Spleen (tissue), 11 donors: ENCODE results near the gene LINGO4. TPM values are rescaled to one million over a fixed set of nuclear protein-coding genes. Genes with fewer than 3 reads are reported as not detected.
A peak's percentile ranks its signal among the peaks of the same experiment; 100 is the strongest.
"Not testable (repeated sequence)": the region's sequence is repeated elsewhere in the genome, so short reads cannot be mapped to it uniquely, and the experiment has no call there.

Source experiments
- DNase-seq: peaks from one replicate; pipeline ENCODE4 v3.0.0-alpha.2; 2020
- H3K27ac ChIP-seq, 8 donors: fragments of 200-600 bp; sonication (generic) in 7 of 8; 1 replicate in 4 of 8; 2 replicates in 4 of 8; pipeline versions ENCODE4 v1.5.0 to v1.8.0; 2016 to 2021; ENCODE audit warnings: inconsistent platforms in 4 of 8, mild to moderate bottlenecking in 4 of 8, moderate library complexity in 1 of 8
- H3K27me3 ChIP-seq, 7 donors: fragments of 200-600 bp; sonication (generic) in 6 of 7; replicated peaks in 1 of 7; 1 replicate in 4 of 7; 2 replicates in 3 of 7; pipeline versions ENCODE4 v1.5.0 to v1.8.0; 2016 to 2021; ENCODE audit warnings: inconsistent platforms in 3 of 7, mild to moderate bottlenecking in 1 of 7
- H3K36me3 ChIP-seq, 6 donors: fragments of 200-600 bp; sonication (generic) in 5 of 6; 1 replicate in 4 of 6; 2 replicates in 2 of 6; pipeline versions ENCODE4 v1.5.0 to v1.8.0; 2016 to 2021; ENCODE audit warnings: inconsistent platforms in 2 of 6
- H3K4me1 ChIP-seq, 6 donors: fragments of 200-600 bp; sonication (generic) in 5 of 6; 1 replicate in 3 of 6; 2 replicates in 3 of 6; pipeline versions ENCODE4 v1.5.0 to v1.8.0; 2016 to 2021; ENCODE audit warnings: inconsistent platforms in 3 of 6
- H3K4me3 ChIP-seq, 8 donors: fragments of 200-600 bp; sonication (generic) in 7 of 8; 1 replicate in 4 of 8; 2 replicates in 4 of 8; pipeline versions ENCODE4 v1.5.0 to v1.8.0; 2016 to 2021; ENCODE audit warnings: inconsistent platforms in 4 of 8, mild to moderate bottlenecking in 4 of 8, moderate library complexity in 2 of 8
- H3K9me3 ChIP-seq, 8 donors: fragments of 200-600 bp; sonication (generic) in 7 of 8; 1 replicate in 4 of 8; 2 replicates in 4 of 8; pipeline versions ENCODE4 v1.5.0 to v1.8.0; 2016 to 2021; ENCODE audit warnings: inconsistent platforms in 4 of 8
- CTCF ChIP-seq, 11 experiments: fragments of 200-600 bp in 7 of 11; fragments of 450-650 bp in 4 of 11; sonication (generic) in 4 of 11; IDR thresholded peaks in 8 of 11; conservative IDR thresholded peaks in 3 of 11; 1 replicate in 7 of 11; 2 replicates in 4 of 11; pipeline versions ENCODE4 v1.4.0 to v1.8.0; 2016 to 2021; ENCODE audit warnings: antibody characterized with exemption in 11 of 11, inconsistent platforms in 4 of 11, mild to moderate bottlenecking in 1 of 11
- POLR2A ChIP-seq, 3 donors: fragments of 450-650 bp; IDR thresholded peaks; one replicate each; pipeline ENCODE4 v1.5.1; 2017; ENCODE audit warnings: antibody characterized with exemption in 3 of 3, mild to moderate bottlenecking in 1 of 3
- POLR2AphosphoS5 ChIP-seq, 3 donors: sonication (generic); formaldehyde crosslinking; IDR thresholded peaks; one replicate each; pipeline ENCODE4 v1.5.1; 2017; ENCODE audit warnings: antibody characterized with exemption in 3 of 3
- WGBS, 5 donors: extraction: QIAGEN DNeasy Blood & Tissue Kit in 3 of 5; methylation state at CpG; one replicate each; pipeline versions ENCODE4 v1.1.5 to v1.1.7; 2013 to 2018; 5-methylcytosine and 5-hydroxymethylcytosine counted together
- intact Hi-C: fragments of 100-400 bp; cut with DNase I; formaldehyde crosslinking; loops from one replicate; pipeline ENCODE4 v1.15.0; 2023; ENCODE audit warnings: low total_unique reads
- polyA plus RNA-seq, 3 donors: library from polyadenylated mRNA; stranded (reverse); fragments of 200-250 nt; gene quantifications; one replicate each; pipeline ENCODE4 v1.2.1, GENCODE V29; 2013
- total RNA-seq, 7 donors: library from RNA; depleted of rRNA in 3 of 7; stranded (reverse); fragments of >200 nt in 3 of 7; fragmentation: NEBNext Ultra II Directional in 4 of 7; extraction: Animal tissue kit (Norgen Biotek cat#: 25700) in 4 of 7; gene quantifications; one replicate each; pipeline versions ENCODE4 v1.1.0 to v1.2.1, GENCODE V29; 2016 to 2021
- donor health status: healthy with polysubstance abuse.
- donor health status: DM: no; HTN: no; CAD: no; lungs with moderate emphysema.
- donor health status: DM: no; HTN: no; CAD: no.
- donor health status: Bipolar disorder and iron deficiency.
- donor health status: healthy.
- donor health status: DM: no; HTN: no; CAD: no.
- donor health status: DM: yes; HTN: yes; CAD: no.

Gene LINGO4
- total and polyA plus RNA-seq, 10 donors = 0.04 to 0.36 (median 0.18) TPM; not detected in 4

GRCh38 chr1:151774256-151774922, 30.8 kb downstream of the LINGO4 start:
- DNase-seq = no peak
- peaks cover 0 to 67% (median 40%) of the 10 kb centered on the region in 6 donors for H3K36me3 ChIP-seq
- H3K9me3 ChIP-seq = no peaks in the 10 kb centered on the region
- no peaks in the 10 kb centered on the region for H3K27me3 ChIP-seq
- H3K4me3 ChIP-seq = no peak overlapping the region
- no peak for TF ChIP-seq CTCF (IDR thresholded peaks at IDR 0.05 in 8 of 11, conservative IDR thresholded peaks at IDR 0.05 in 3 of 11)
- TF ChIP-seq POLR2A (IDR thresholded peaks at IDR 0.05) = no peak
- TF ChIP-seq POLR2AphosphoS5 (IDR thresholded peaks at IDR 0.05) = no peak
- no peaks in the 10 kb centered on the region for H3K4me1 ChIP-seq
- intact Hi-C loops = no loop called here
- 64 to 84% (median 79%) methylated on average over 3 of the region's 3 CpGs for WGBS, 5 donors
- no peak overlapping the region for H3K27ac ChIP-seq

GRCh38 chr1:151773702-151774101, 31.5 kb downstream of the LINGO4 start:
- DNase-seq = no peak
- WGBS, 5 donors = 81 to 92% (median 82%) methylated on average over 5 of the region's 5 CpGs
- Histone ChIP-seq H3K9me3 (no peaks in the 10 kb centered on the region), H3K36me3 (peaks cover 0 to 61% (median 35%) of the 10 kb centered on the region in 6 donors), H3K27me3 (no peaks in the 10 kb centered on the region), H3K4me1 (no peaks in the 10 kb centered on the region), H3K27ac (no peak overlapping the region), H3K4me3 (no peak overlapping the region)
- TF ChIP-seq CTCF (IDR thresholded peaks at IDR 0.05 in 8 of 11, conservative IDR thresholded peaks at IDR 0.05 in 3 of 11) (no peak), POLR2A (IDR thresholded peaks at IDR 0.05) (no peak), POLR2AphosphoS5 (IDR thresholded peaks at IDR 0.05) (no peak)
- intact Hi-C loops = no loop called here

- H3K9me3 ChIP-seq, H3K4me3 ChIP-seq, H3K27ac ChIP-seq, DNase-seq, H3K4me1 ChIP-seq, H3K27me3 ChIP-seq, intact Hi-C loops: not testable (repeated sequence)
- peaks cover 0 to 16% (median 8%) of the 10 kb centered on the region in 6 donors for H3K36me3 ChIP-seq
- 60 to 93% (median 89%) methylated on average over 1 to 34 of the region's 34 CpGs for WGBS, 5 donors
Measured at GRCh38 chr1:151769270-151769669, 35.9 kb downstream of the LINGO4 start.

- H3K36me3 ChIP-seq, H3K27me3 ChIP-seq, H3K4me3 ChIP-seq, intact Hi-C loops, H3K9me3 ChIP-seq, H3K27ac ChIP-seq, DNase-seq, H3K4me1 ChIP-seq: not testable (repeated sequence)
- 32 to 79% (median 68%) methylated on average over 2 to 4 of the region's 7 CpGs for WGBS, 5 donors
Measured at GRCh38 chr1:151768351-151769066, 36.7 kb downstream of the LINGO4 start.

- Histone ChIP-seq H3K4me1 (peaks cover 9 to 24% (median 18%) of the 10 kb centered on the region in 6 donors), H3K36me3 (peaks cover 0 to 33% (median 31%) of the 10 kb centered on the region in 6 donors), H3K9me3 (no peaks in the 10 kb centered on the region), H3K27me3 (no peaks in the 10 kb centered on the region), H3K4me3 (peak overlapping the region; percentile 69 to 94 (median 80)), H3K27ac (peak overlapping the region; percentile 73 to 91 (median 88))
- DNase-seq = no peak
- intact Hi-C loops = no loop called here
- TF ChIP-seq POLR2A (IDR thresholded peaks at IDR 0.05) (no peak), CTCF (IDR thresholded peaks at IDR 0.05 in 8 of 11, conservative IDR thresholded peaks at IDR 0.05 in 3 of 11) (no peak), POLR2AphosphoS5 (IDR thresholded peaks at IDR 0.05) (no peak)
- 63 to 67% (median 65%) methylated on average over 10 of the region's 10 CpGs for WGBS, 5 donors
Measured at GRCh38 chr1:151763990-151764389, 41.2 kb downstream of the LINGO4 start.
